ENCODE data around the gene SERPINA9.

GRCh38 chr14:94521375-94522114 is 45.5 kb upstream of the SERPINA9 start:
- TF ChIP-seq EZH2 (IDR thresholded peaks at IDR 0.05; ENCODE audit: insufficient read depth, poor library complexity, severe bottlenecking) (no peak), EZH2phosphoT487 (IDR thresholded peaks at IDR 0.05; ENCODE audit: insufficient read depth, low read depth) (no peak)

All from GM23248 (cell line).